ENCODE data around the gene SRPRB. TPM values are rescaled to one million over a fixed set of nuclear protein-coding genes. Genes with fewer than 3 reads are reported as not detected.

The SRPRB gene
- total RNA-seq, 1 donor from 2014 or later, result 33.2 TPM

DNA sequence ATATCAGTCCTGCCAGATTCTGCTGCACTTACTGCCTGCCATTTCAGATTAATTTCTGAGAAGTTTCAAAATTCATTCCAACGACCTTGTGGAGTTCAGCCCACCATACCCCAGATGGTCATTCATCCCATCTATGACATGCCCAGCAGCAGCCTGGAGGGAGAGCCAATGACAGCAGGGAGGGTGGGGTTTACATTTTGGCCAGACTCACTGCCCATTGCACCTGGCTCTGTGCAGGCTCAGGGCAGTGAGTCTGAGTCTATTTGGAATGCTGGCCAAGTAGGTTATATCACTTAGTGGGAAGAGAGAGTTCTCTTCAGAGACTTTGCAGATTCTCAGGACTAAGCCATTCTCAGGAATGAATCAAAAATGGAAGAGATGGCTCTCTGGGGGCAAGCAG lies 21.5 kb downstream of the SRPRB start:
- DNase-seq, result no peak

DNA sequence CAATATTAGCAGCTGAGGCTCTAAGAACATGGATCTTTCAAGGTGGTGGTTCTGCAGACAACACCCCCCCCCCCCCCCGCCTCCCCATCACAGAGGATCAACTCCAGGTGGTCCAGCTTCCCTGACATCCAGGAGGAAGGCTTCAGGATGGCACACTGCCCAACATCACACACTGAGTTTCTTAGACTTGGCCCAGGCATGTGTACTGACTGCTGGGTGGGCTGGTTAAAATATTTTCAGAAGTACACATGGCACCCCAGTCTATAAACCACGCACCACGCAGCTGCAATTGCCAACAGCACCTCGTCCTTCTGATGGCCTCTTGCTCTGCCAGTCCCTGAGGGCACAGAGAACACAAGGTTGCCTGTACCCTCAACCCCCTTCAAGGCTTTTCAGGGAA lies 22.1 kb downstream of the SRPRB start:
- no peak for DNase-seq

DNA sequence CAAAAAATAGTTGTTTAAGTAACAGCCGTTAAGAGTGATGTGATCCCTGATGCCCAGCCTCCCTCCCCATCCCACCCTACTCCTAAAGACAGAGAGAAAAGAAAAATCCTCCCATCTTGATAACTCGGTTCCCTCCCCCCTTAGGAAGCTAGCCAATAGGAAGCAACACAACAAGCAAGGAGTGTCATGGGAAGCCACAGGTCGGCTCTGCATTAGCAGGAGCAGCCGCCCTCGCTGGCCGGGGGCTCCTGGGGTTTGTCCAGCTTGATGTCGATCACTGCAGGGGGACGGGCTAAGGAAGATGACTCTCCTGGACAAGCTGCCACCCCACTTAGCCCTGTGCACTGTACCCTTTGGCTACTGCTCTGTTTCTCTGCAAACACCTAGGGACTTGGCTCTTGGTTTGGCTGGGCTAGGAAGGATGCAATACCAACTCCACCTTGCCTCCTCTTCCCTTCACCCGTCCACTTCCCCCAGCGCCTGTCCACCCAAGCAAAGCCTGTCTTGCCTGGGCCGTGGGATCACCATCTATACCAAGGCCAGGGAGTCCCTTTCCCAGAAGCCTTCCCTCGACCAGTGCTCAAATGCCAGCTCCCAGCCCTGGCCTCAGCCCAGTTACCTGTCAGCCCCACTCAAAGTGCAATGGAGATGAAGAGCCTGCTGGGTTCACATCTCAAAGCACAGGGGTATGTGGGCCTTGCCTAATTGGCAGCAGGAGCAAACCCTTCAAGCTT lies 23.1 kb downstream of the SRPRB start:
- no peak for DNase-seq

DNA sequence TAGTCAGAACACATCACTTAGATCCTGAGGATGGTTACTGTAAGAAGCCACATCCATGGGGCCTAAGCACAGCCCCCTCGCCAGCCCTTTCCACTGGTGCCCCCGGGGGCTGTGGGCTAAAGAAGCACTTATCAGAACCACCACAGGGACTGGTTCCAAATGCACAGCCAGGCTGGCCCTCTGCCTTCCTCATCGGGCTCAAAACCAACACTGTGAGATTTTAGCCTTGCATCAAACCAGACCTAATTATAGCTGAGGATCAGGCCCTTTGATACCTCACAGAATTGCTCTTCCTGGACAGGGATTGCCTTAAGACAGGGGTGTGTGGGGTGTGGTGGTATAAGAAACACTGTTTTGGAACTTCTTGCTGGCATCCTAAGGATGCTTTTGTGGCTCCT lies 23.7 kb downstream of the SRPRB start:
- DNase-seq, result no peak

DNA sequence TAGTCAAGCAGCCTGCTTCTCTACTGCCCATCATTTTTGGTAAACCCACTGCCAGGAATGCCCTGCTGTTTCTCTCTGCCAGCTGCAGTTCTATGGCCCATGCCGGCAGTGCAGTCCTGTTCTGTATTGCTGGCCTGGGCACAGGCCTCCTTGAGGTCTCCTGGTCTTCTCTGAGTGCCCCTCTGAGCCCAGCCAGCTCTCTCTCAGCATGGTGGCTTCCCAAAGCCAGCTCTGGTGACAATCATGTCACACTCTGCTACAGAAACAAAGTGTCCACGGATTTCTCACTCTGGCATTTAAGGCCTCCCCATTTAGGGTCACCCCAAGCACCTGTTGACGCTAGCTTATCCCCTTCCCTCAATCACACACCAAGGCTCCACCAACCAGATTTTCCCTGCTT lies 24.5 kb downstream of the SRPRB start:
- no peak for DNase-seq

DNA sequence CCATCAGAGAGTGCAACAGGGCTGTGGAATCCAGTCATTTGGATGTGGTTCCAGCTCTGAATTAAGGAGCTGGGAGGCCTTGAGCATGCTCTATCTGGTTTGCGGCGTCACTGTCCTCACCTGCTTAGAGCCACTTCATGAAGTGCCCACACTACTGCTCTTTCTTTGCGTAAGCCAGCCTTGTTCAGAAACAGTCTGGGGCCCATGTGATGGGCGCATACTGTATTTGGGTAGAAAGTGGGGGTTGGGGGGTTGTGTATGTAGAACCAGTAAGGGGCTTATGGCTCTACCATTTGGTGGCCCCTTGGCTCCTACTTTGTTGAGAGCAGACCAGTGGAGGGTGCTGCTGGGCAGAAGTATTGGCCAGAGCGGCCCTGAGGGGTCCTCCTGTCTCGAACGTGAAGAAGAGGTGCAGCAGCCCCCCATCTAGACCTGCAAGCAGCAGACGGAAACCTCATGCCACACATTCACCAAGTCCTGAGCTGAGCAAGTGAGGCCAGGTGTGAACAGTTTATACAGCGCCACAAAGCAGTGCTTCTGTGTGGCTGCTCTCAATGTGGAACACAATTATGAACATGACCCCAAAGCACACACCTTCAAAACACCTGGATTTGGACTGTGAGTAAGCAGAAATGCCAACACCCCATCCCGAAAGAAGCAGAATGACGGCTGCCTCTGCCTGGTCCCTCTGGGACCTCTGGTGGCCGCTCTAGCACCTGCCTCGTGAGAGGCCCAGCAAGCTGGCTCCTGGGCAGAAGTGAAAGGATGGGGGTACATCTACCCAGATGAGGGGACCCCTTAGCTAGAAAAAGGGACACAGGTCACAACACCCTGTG lies 26.6 kb downstream of the SRPRB start:
- no peak for DNase-seq

DNA sequence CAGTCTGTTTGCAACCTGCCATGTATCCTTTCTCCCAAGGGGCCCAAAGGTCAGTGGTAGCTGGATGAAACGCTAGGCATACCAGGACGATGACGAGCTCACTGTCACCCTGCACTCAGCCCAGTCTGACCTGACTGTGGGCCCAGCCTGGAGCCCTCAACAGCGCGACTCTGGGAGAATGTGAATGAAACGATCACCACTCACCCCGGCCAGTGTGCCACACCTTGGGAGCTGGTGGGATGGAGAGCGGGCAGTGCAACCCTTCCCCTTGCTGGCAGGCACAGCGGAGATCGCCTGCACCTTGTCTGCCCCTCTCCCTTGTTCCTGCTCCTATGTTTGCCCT lies 27.2 kb downstream of the SRPRB start:
- DNase-seq, result no peak

DNA sequence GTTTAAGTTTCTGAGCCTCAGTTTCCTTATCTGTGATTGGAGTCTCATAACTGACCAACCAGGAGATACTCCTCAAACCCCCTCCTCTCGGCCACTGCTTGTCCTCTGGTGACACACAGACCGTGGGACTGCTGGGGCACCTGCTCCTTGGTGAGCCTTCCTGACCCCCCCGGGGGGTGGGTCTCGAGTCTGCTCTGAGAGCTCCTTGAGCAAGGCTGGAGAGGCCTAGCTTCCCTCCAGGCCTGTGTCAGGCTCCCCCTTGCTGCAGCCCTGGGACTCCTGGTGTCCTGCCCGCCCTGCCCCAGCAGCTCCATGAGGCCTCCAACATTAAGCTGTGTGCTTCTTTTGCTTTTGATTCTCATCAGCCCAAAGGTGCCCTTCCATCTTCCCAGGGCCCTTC lies 27.7 kb downstream of the SRPRB start:
- no peak for DNase-seq

DNA sequence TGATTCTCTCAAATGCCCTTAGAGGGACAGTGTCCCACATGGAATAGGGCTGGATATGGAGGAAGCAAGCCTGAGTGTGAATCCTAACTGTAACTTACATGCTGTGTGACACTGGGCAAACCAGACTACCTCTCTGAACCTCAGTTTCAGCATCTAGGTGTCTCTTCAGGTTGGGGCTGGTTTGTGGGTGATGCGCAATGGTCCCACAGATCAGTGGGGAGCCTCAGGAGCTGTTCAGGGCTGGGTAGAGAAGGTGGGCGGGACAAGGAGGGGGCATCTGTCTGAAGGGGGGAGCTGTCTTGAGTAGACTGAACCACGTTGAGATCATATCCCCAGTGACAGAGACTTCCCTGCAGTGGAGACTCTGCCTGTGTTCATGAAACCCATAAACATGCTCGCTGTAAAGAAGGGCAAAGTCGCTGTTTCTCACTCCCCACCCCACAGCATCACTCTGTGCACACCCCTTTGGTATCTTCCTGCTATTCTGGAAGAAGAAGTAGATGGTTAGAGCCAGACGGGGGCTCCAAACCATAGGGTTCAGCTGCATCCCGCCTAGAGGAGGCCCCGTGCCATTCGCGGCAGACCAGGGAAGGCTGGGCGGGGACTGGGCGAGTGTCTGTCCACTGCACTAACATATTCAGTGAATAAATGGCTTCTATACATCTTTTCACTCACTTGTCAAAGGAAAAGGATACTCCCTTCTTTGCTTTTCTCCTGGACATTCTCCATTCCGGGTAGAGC lies 28.4 kb downstream of the SRPRB start:
- no peak for DNase-seq

DNA sequence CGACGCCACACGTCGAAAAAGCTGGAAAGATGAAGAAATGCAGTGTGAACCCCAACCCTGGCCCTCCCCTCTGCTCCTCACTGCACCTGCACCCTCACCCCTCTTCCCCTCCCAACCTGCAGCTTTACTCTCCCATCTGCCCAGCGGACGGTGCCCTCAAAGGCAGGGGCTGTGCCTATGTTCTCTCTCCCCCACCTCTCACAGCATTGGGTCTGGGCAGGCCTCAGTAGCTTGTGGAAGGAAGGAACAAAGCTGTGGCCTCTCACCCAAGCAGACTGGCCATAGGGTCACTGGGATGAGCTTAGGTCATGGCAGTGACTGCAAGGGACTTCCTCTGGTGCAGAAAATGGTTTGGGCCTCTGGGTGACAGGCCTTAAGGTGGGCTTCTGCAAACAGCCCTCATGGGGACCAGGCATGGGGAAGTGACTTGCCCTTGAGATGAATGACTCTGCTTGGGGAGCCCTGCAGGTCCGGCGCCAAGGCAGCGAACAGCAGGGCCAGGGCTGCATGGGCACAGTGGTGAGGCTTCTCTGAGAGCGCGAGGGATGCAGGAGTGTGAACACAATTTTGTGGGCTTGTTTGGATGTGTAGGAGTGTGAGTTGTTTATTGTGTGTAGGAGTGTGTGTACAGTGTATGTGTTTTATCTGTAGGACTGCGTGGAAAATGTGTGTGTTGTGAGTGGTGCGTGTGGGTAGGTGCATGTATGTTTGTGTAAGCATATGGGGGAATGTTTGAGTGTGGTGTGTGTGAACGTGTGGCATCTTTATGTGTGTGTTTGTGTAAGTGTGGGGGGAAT lies 29.2 kb downstream of the SRPRB start:
- DNase-seq, result no peak

DNA sequence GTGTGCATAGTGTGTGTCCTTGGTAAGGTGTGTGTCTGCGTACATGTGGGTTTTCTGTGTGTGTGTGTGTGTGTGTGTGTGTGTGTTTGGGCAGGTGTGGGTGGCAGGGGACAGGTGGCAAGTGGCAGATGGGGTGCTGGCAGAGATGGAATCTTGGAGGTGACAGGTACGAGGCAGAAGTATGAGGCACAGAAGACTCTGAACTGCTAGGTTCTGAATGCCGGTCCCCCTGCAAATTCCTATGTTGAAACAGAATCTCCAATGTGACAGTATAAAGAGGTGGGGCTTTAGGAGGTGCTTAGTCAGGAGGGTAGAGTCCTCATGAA lies 29.8 kb downstream of the SRPRB start:
- DNase-seq, result no peak

DNA sequence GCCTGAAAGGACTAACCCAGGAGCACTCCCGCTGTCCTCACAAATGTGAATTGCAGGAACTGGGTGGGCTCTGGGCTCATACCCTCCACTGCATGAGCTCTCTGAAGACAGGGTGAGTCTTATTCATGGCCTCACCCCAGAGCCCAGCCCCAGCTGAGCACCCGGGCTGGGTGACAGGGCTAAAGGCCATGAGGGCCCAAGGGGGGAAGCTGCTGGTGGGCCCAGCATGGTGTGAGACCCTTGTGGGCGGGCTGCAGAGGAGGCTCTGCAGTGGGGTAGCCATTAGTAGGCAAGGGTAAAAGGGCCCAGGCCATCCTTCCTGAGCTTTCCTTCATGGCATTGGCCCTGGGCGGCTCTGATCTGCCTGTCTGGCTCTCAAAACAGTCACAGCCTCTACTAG lies 30.3 kb downstream of the SRPRB start:
- DNase-seq, result no peak

DNA sequence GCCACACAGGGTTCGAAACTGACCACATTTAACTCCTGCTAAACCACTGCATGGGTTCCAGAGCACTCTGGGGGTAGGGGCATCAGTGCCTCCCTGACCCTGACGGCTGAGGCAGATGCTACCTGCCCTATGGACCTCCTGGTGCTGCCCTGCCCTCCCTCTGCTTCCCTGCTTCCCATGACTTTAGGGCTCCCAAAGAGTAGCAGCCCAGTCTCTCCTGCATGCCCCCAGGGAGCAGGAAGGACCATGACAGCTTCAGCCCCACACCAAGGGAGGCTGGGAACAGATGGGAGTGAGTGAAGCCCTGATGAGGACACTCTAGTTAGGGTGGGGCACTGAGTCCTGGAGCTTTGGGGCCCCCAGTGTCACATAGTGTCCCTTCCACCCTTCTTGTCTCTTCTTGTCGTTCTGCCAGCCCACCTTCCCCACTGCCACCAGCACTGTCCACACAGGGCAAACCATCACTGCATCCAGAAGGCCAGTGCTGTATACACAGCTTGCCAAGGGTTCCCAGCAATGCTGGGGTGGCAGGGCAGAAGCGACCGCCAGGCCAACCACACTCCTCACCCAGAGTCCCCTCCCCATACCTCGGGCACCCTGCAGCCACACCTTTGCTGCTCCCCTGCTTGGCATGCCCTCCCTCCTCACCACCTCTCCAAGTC lies 31.0 kb downstream of the SRPRB start:
- DNase-seq, result no peak

DNA sequence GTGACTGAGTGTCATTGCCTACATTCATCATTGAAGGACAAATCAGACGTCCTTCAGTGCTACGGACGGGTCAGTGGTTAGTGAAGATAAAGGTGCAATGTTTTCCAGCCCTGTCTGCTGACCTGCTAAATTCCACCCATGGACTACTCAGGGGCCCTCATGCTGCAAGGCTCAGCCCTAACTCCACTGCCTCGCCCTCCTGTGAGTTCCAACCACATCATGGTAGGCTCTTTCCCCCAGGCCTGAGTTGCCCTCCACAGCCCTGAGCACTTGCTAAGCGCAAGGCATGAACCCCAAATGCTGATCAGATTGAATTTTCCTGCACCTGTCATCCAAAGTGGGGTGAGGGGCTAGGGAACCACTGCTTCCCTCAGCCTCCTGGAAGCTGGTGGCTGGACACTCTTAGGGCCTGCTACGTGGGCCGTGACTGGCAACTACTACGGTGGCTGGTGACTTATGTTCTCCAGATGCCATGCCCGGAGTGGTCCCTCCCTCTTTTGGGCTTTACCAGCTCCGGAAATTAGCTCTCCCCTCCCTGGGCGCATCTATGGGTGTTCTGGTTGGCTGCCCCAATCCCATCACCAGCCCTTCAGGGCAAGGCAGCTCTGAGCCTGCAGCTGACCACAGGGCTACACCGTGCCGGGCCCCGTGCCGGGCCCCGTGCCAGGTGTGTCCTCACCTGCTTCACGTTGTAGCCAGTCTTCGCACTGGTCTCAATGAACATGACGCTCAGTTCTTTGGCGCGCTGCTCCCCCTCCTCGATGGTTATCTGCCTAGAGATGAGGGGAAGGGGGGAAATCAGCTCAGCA lies 32.1 kb downstream of the SRPRB start:
- DNase-seq, result no peak

DNA sequence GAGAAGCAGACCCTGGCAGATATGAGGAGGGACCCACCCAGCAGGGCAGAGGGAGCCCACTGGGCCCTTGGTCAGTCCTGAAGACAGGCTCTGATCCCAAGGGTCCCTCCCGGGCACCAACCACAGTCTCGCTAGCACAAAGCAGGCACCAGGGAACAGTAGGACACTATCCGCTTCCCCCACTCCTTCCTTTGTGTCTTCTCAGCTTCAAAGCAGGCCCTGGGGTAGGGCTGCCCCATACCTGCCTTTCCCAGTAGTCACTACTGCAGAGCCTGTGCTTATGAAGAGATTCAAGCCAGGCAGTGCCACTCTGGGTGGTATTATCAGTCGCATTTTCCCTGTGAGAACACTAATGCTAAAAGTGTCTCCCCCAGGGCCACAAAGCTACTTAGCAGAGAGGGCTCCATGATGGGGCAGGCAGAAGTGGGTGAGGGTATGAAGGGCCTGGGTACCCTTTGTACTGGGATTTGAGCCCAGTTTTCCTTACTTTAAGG lies 32.7 kb downstream of the SRPRB start:
- DNase-seq, result no peak

DNA sequence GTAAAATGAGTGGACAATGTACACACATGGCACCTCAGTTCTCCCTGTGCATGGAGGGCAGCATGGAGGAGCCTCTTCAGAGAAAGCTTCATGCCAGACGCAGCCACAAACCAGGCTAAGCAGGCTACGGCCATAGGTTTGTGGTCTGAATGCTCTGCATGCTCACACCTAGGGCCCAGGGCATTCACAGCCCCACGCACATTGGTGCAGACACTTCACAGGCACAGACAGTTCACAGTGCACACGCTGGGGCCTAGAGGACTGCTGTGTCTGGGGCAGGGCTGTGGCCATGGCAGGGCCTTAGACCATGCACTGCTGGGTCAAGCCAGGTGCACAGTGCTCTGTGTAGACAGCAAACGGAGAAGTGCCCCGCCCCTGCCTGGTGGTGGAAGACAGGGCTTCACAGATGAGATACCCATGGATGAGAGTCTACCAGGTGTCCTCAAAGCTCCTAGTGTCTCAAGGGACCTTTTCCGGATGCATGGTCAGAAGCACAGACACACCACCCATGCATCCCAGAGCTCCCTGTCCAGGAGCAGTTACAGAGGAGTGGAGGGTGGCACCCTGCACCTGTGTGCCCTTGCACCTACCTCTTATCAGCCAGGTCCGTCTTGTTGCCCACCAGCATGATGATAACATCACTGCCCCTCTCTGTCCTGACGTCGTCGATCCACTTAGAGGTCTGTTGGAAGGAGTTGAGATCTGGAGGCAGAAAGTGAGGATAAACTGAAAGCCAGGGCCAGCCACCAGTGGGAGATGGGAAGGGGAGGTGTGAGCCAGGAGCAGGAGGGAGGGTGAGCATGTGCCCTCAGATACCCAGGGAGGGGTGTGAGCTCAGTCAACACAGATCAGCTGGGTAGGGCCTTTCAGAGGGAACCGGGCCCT lies 33.5 kb downstream of the SRPRB start:
- DNase-seq, result no peak

DNA sequence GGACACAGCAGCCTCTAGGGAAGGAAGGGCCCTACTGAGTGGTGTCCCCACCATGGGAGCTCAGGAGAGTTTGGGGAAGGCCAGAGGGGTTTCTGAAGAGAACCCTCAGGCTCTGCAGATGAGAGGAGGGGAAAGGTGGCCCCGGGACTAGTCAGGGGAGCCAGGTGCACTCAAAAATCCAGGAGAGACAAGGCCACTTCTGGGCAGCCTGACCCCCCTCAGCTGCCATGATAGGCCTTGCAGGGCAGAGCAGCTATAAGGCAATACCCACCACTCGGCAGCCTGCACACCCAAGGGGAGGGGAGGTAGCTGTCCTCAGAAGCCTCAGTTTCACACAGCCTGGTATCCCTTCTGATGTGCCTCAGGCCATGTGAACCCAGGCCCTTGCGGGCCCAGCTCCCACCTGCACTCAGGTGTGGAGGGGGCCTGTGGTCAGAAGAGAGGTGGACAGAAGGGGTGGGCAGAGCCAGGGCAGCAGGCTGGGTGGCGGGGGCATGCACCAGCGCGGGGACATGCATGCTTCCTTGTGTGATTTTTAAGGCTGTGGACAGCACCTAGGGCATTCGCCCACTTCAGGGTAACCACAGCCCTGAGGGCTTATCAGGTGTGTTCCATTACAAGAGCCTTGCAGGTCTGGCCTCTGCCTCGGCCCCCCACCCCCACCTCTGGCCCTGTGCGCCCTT lies 34.6 kb downstream of the SRPRB start:
- no peak for DNase-seq

DNA sequence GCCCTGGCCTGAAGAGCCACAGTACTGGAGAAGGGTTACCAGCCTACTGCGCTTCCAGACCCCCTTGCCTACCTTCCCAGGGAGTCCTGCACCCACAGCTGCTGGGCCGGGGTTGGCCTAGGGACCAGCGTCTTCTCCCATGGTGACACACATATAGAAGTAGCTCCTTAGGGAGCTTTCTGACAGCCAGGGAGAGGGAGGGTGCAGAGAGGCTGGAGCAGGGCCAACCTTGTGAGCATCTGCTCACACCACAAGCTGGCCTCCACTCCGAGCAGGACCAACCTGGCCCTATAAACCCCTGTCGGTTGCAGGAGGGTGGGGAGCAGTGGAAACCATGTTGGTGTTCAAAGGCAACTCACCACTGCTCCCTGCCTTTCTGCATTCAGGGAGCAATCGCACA lies 35.2 kb downstream of the SRPRB start:
- DNase-seq, result no peak

DNA sequence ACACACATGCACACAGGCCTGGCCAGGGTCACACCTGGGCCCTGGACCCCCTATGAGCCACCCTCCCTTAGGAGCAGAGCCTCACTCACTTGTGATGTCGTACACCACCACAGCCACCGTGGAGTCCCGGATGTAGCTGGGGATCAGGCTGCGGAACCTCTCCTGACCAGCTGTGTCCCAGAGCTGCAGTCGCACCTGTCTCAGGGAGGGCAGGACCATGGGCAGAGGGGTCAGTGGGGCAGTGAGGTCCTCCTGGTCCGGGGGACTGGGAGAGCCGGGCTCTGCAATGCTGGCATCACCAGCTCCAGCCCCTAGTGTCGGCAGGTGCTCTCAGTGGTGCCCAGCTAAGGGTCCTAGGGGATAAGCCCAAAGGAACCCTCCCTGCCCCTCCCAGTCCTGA lies 35.6 kb downstream of the SRPRB start:
- no peak for DNase-seq

Data from skin of body (tissue), 2 donors.